HG03354 (cell line): ENCODE data around the gene C19orf67.
"Not testable (repeated sequence)": the region's sequence is repeated elsewhere in the genome, so short reads cannot be mapped to it uniquely, and the experiment has no call there.

Experiments used
- ATAC-seq: cut with Tn5 transposase; IDR thresholded peaks from one replicate; pipeline ENCODE4 v1.9.1; 2021; ENCODE audit warnings: mild to moderate bottlenecking; ENCODE audit not compliant: unreplicated experiment, poor library complexity, severe bottlenecking

Gene C19orf67

DNA sequence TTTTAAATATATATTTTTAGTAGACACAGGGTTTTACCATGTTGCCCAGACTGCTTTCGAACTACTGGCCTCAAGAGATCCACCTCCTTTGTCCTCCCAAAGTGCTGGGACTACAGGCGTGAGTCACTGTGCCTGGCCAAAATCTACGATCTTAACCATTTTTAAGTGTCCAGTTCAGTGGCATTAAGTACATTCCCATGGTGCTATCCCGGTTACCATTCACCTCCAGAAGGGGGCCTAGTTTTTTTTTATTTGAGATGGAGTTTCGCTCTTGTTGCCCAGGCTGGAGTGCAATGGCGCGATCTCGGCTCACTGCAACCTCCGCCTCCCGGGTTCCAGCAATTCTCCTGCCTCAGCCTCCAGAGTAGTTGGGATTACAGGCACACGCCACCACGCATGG lies 50.4 kb downstream of the C19orf67 start:
- ATAC-seq: not testable (repeated sequence)

DNA sequence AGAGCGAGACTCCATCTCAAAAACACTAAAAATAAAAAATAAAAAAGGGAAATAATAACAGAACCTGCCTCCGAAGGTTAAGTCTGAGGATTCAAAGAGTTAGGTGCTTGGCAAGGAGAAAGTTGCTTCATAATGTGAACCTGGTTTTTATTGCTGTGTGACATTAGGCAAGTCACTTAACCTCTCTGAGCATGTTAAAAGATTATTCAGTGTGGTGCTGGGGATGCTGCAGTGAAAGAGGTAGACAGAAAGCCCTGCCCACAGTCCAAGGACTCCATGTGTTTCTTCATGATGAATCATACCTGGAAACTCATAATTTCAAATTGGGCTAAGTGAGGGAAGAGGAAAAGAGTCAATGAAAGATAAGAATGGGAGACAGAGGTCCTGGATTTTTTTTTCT lies 51.6 kb downstream of the C19orf67 start:
- ATAC-seq: no peak

DNA sequence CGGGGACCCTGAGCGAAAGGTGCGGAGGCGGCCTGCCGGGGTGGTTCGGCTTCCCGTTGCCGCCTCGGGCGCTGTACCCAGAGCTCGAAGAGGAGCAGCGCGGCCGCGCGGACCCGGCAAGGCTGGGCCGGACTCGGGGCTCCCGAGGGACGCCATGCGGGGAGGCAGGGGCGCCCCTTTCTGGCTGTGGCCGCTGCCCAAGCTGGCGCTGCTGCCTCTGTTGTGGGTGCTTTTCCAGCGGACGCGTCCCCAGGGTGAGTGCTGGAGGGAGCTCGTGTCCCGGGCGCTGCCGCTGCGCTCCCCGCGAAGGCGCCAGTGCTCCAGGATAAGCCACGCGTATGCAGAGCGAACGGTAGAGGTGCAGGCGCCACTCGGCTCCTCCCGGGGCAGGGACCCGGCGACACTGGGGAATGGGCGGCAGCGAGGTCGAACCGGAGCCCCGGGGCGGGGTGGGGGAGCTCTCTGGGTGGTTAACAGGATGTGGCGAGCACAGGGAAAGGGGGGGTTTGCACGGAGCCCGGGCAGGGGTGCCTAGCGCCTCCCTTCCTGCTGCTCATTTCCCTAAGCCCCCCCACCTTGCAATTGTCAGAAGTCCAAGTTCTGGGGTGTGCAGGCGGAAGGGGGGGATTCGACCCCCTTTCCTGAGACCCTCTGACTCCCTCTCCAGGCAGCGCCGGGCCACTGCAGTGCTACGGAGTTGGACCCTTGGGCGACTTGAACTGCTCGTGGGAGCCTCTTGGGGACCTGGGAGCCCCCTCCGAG lies 53.7 kb downstream of the C19orf67 start, which contains the start of gene IL27RA:
TSS of gene IL27RA (plus strand) at position 44 of the 762 bp plus-strand sequence. CDS start at position 155, 111 bp downstream.
- peak; percentile 69 for ATAC-seq
